Prostate gland (tissue), 2 donors: ENCODE measurements around the gene MITF. TPM values are rescaled to one million over a fixed set of nuclear protein-coding genes. Genes with fewer than 3 reads are reported as not detected.
"Not testable (repeated sequence)": the region's sequence is repeated elsewhere in the genome, so short reads cannot be mapped to it uniquely, and the experiment has no call there.

Experiments
- DNase-seq: peaks from one replicate; pipeline ENCODE4 v3.0.0-alpha.2; 2019; ENCODE audit warnings: low spot score
- H3K27ac ChIP-seq, 2 donors: fragments of 200-600 bp; sonication (generic); 2 replicates each; pipeline ENCODE4 v1.5.1; 2017 to 2019
- H3K27me3 ChIP-seq: fragments of 200-600 bp; sonication (generic); replicated peaks from 2 replicates; pipeline ENCODE4 v1.5.1; 2019; ENCODE audit not compliant: insufficient read depth
- H3K36me3 ChIP-seq, 2 donors: fragments of 200-600 bp; sonication (generic); 1 replicate in 1 of 2; 2 replicates in 1 of 2; pipeline versions ENCODE4 v1.5.1 to v1.8.1; 2017 to 2019
- H3K4me1 ChIP-seq: fragments of 200-600 bp; sonication (generic); replicated peaks from 2 replicates; pipeline ENCODE4 v1.5.1; 2019
- H3K4me3 ChIP-seq, 2 donors: fragments of 200-600 bp; sonication (generic); 2 replicates each; pipeline ENCODE4 v1.5.1; 2017 to 2019
- H3K9me3 ChIP-seq: fragments of 200-600 bp; sonication (generic); 2 replicates; pipeline ENCODE4 v1.5.1; 2017
- POLR2A ChIP-seq: fragments of 450-650 bp; IDR thresholded peaks from one replicate; pipeline ENCODE4 v1.6.1; 2016; ENCODE audit warnings: antibody characterized with exemption, mild to moderate bottlenecking
- POLR2AphosphoS5 ChIP-seq: sonication (generic); formaldehyde crosslinking; IDR thresholded peaks from one replicate; pipeline ENCODE4 v1.6.1; 2017; ENCODE audit warnings: antibody characterized with exemption
- WGBS: methylation state at CpG from one replicate; pipeline ENCODE4 v1.1.5; 2018; 5-methylcytosine and 5-hydroxymethylcytosine counted together
- intact Hi-C: fragments of 100-400 bp; cut with DNase I; formaldehyde crosslinking; loops from one replicate; pipeline ENCODE4 v1.14.2; 2022
- total RNA-seq, 2 donors: library from RNA; depleted of rRNA; stranded (reverse); fragments of >200 nt; gene quantifications; one replicate each; pipeline ENCODE4 v1.1.0, GENCODE V29; 2016
- TF ChIP-seq, protein P1 (sequence below), 4 experiments: fragments of 200-600 bp in 2 of 4; fragments of 450-650 bp in 2 of 4; sonication (generic) in 2 of 4; IDR thresholded peaks; 1 replicate in 3 of 4; 2 replicates in 1 of 4; pipeline ENCODE4 v1.5.1; 2016 to 2019; ENCODE audit warnings: antibody characterized with exemption in 4 of 4, mild to moderate bottlenecking in 2 of 4, moderate library complexity in 2 of 4

MITF gene
- total RNA-seq, 2 donors from 2014 or later: 7.7 to 17.6 TPM

DNA sequence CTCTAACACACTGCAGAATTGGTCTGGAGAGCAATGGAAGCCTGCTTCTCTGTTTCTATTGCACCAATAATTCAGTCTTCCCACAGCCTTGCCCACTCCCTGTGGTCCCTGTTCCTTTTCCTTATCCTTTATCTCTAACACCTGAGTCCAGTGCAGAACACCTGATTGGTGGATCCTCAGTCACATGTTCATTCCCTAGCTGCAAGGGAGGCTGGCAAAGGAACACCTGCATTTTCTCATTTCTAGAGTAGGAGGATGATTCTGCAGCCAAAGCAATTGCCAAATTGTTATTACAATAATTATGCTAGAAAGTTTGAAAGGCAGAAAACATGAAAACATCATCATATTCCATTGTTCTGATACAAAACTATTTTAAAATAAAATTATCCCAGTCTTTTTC, 176.5 kb downstream of the MITF start:
- intact Hi-C loops: no loop called here
- TF ChIP-seq, protein P1, sequence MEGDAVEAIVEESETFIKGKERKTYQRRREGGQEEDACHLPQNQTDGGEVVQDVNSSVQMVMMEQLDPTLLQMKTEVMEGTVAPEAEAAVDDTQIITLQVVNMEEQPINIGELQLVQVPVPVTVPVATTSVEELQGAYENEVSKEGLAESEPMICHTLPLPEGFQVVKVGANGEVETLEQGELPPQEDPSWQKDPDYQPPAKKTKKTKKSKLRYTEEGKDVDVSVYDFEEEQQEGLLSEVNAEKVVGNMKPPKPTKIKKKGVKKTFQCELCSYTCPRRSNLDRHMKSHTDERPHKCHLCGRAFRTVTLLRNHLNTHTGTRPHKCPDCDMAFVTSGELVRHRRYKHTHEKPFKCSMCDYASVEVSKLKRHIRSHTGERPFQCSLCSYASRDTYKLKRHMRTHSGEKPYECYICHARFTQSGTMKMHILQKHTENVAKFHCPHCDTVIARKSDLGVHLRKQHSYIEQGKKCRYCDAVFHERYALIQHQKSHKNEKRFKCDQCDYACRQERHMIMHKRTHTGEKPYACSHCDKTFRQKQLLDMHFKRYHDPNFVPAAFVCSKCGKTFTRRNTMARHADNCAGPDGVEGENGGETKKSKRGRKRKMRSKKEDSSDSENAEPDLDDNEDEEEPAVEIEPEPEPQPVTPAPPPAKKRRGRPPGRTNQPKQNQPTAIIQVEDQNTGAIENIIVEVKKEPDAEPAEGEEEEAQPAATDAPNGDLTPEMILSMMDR (IDR thresholded peaks at IDR 0.05): no peak
- TF ChIP-seq POLR2A: no peak
- Histone ChIP-seq H3K27me3 (no peaks in the 10 kb centered on the region), H3K9me3 (no peaks in the 10 kb centered on the region), H3K36me3 (no peaks in the 10 kb centered on the region), H3K4me1 (no peaks in the 10 kb centered on the region), H3K27ac (no peak overlapping the region), H3K4me3 (no peak overlapping the region)
- no peak for DNase-seq

DNA sequence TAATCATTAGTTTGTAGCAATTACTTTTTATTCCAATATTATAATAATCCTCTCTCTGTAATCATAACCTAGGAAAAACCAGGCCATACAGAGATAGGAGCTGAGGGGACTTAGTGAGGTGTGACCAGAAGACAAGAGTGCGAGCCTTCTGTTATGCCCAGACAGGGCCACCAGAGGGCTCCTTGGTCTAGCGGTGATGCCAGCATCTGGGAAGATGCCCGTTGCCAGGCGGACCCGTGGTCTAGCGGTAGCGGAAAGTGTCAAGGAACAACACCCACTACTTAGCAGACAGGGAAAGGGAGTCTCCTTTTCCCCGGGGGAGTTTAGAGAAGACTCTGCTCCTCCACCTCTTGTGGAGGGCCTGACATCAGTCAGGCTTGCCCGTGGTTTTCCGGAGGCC, 180.7 kb downstream of the MITF start:
- 74% methylated on average over 10 of the region's 10 CpGs for WGBS

DNA sequence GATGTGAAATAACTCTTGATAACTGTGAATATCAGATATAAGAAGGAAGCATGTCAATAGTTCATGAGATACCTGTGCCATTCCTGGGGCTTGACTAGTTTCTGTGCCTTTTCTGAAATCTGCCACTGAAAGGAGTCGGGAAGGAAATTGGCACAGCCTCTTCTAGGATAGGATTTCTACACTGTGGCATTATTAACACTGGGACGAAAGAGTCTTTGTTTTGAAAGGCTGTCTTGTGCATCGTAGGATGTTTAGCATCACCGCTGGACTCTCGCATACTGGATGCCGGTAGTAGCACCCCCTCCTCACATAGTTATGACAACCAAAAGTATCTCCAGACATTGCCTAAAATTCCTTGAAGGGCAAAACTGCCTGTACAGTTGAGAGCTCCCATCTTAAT, 182.4 kb downstream of the MITF start:
- no peaks in the 10 kb centered on the region for H3K9me3 ChIP-seq
- H3K27ac ChIP-seq: no peak overlapping the region
- H3K27me3 ChIP-seq: no peaks in the 10 kb centered on the region
- H3K4me1 ChIP-seq: no peaks in the 10 kb centered on the region
- TF ChIP-seq, protein P1 (IDR thresholded peaks at IDR 0.05): no peak
- no peak for DNase-seq
- intact Hi-C loops: no loop called here
- no peak overlapping the region for H3K4me3 ChIP-seq
- H3K36me3 ChIP-seq: no peaks in the 10 kb centered on the region
- WGBS: 87% methylated on average over 6 of the region's 6 CpGs

More for the DNA sequence above, 180.7 kb downstream of the MITF start:
- intact Hi-C loops, H3K4me1 ChIP-seq, H3K36me3 ChIP-seq, DNase-seq, H3K27me3 ChIP-seq, H3K27ac ChIP-seq, H3K4me3 ChIP-seq, H3K9me3 ChIP-seq: not testable (repeated sequence)

DNA sequence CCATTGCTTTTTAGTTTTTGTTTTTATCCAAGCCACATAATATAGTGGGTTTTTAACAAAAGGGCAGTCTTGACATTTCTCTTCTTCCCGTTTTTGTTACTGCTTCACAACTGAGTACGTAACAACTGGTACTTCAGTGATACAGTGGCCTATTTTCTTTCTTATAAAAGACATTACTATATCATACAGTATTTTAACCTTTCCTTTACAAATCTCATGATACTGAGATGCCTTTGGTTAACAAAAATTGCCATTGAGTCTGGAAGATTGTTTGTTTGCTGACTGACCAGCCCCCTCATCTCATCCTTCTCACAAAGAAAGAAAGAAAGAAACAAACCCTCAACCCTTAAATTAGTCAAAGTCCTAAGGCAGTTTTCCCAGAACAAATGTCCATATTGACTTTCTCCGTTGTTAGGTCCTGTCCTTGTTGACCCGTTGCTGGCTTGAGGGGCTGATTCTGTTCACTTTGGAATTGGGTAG, 183.3 kb downstream of the MITF start:
- intact Hi-C loops: no loop called here
- Histone ChIP-seq H3K4me3 (no peak overlapping the region), H3K27me3 (no peaks in the 10 kb centered on the region), H3K9me3 (no peaks in the 10 kb centered on the region), H3K36me3 (no peaks in the 10 kb centered on the region), H3K27ac (no peak overlapping the region), H3K4me1 (no peaks in the 10 kb centered on the region)
- 86% methylated on average over 4 of the region's 4 CpGs for WGBS
- DNase-seq: no peak
- TF ChIP-seq POLR2A: no peak
- TF ChIP-seq, protein P1 (IDR thresholded peaks at IDR 0.05): no peak
- TF ChIP-seq POLR2AphosphoS5: no peak

DNA sequence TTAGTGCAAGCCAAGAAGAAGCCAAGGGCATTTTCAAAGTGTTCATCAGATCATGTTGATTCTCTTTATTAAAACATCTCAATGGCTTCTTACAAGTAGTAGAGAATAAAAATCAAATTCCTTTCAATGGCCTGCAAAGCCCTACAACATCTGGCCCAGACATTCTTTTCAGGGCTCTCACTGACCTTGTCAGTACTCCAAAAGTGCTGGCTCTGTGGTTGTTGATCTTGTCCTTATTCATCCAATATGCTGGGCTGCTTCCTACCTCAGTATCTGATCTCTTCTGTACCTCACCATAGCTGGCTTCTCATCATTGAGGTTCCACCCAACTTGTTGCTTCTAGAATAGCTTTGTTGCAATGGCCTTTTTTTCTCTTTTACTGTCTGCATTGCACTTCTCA, 186.2 kb downstream of the MITF start:
- Histone ChIP-seq H3K4me1 (peaks cover 3% of the 10 kb centered on the region), H3K27me3 (no peaks in the 10 kb centered on the region), H3K27ac (no peak overlapping the region), H3K9me3 (no peaks in the 10 kb centered on the region), H3K4me3 (no peak overlapping the region), H3K36me3 (no peaks in the 10 kb centered on the region)
- TF ChIP-seq, protein P1 (IDR thresholded peaks at IDR 0.05): no peak
- no peak for TF ChIP-seq POLR2A
- no peak for TF ChIP-seq POLR2AphosphoS5
- no peak for DNase-seq
- intact Hi-C loops: no loop called here
